Measurements from ENCODE around the gene GPR18.
"Not testable (repeated sequence)": the region's sequence is repeated elsewhere in the genome, so short reads cannot be mapped to it uniquely, and the experiment has no call there.

GPR18 gene

GRCh38 chr13:99246100-99246499 lies 12.1 kb downstream of the GPR18 start:
- DNase-seq (ENCODE audit: low spot score in 2 of 2) (no peak), ATAC-seq (no peak)
- H3K36me3 Mint-ChIP-seq = peaks cover 80% of the 10 kb centered on the region
- H3K9me3 Mint-ChIP-seq = peaks cover 2% of the 10 kb centered on the region
- peaks cover 30% of the 10 kb centered on the region for H3K4me1 Mint-ChIP-seq
- no peak overlapping the region for H3K27ac Mint-ChIP-seq
- H3K4me3 Mint-ChIP-seq = no peak overlapping the region

DNA sequence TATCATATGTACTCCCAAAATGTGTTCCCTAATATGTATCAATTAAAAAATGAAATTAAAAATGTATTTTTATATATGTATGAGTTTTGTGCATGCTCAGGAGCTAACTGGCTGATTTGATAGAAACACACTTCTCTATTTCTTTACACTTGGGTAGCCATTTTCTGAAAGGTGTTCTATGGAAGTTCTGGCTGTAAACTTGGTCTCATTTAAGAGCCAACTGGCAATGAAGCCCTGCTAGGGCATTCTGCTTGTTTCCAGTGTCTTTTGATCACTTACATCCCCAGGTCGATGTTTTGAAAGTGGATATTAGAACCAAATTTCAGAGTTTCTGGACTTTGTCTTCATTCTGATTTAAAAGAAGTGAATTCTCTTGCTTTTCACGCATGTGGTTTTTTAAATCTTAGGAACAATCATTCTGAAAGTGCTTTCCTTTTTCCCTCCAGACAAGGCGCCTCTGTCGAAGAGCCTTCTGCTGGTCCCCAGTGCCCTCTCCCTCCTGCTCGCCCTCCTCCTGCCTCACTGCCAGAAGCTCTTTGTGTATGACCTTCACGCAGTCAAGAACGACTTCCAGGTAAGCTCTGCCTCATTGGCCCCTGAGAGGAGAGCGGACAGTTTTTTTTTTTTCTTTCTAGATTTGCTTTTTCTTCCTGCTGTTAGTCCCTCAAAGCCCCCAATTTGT lies 20.1 kb downstream of the GPR18 start:
- no peaks in the 10 kb centered on the region for H3K9me3 Mint-ChIP-seq
- DNase-seq (ENCODE audit: low spot score in 2 of 2) (no peak), ATAC-seq (peak; percentile 76)
- H3K36me3 Mint-ChIP-seq = peaks cover 41% of the 10 kb centered on the region
- peaks cover 54% of the 10 kb centered on the region for H3K4me1 Mint-ChIP-seq
- H3K4me3 Mint-ChIP-seq = peak overlapping the region; percentile 65
- peak overlapping the region; percentile 78 for H3K27ac Mint-ChIP-seq

DNA sequence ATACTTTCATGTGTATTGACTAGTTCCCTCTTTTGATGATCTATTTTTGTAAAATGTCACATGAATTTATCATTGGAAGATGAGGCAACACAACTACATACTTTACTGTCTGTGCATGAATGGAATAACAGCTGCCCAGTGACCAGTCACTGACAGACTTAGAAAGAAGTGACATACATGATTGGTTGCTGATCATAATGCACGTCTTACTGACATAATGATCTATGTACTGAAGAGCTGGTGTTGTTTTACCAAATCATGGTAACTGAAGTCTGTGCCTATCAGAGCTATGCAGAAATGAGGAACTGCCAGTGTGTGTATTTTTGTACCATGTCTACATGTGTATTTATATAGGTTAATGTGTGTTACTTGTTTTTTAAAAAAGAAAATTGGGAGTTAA lies 26.5 kb downstream of the GPR18 start:
- peaks cover 24% of the 10 kb centered on the region for H3K36me3 Mint-ChIP-seq
- no peaks in the 10 kb centered on the region for H3K9me3 Mint-ChIP-seq
- H3K4me1 Mint-ChIP-seq = peaks cover 57% of the 10 kb centered on the region
- DNase-seq (ENCODE audit: low spot score in 2 of 2) (no peak), ATAC-seq (peak; percentile 17)
- H3K4me3 Mint-ChIP-seq = peak overlapping the region; percentile 73
- H3K27ac Mint-ChIP-seq = peak overlapping the region; percentile 67

DNA sequence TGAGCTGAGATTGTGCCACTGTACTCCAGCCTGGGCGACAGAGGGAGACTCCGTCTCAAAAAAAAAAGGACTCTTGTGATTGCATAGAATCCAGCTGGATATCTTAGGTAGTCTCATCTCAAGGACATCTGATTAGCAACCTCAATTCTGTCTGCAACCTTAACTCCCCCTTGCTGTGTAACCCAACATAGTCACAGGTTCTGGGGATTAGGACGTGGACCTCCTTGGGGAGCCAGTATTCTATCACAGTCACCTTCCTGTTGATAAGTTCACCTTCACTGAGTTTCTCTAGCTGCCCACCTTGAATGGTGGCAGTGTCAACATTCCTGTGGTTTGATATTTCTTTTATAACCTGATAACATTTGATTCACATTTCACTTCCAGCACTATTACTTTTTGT lies 27.2 kb downstream of the GPR18 start:
- no peaks in the 10 kb centered on the region for H3K9me3 Mint-ChIP-seq
- peak overlapping the region; percentile 73 for H3K4me3 Mint-ChIP-seq
- peaks cover 60% of the 10 kb centered on the region for H3K4me1 Mint-ChIP-seq
- peak overlapping the region; percentile 67 for H3K27ac Mint-ChIP-seq
- DNase-seq (ENCODE audit: low spot score in 2 of 2) (no peak), ATAC-seq (peak; percentile 1)
- peaks cover 24% of the 10 kb centered on the region for H3K36me3 Mint-ChIP-seq

DNA sequence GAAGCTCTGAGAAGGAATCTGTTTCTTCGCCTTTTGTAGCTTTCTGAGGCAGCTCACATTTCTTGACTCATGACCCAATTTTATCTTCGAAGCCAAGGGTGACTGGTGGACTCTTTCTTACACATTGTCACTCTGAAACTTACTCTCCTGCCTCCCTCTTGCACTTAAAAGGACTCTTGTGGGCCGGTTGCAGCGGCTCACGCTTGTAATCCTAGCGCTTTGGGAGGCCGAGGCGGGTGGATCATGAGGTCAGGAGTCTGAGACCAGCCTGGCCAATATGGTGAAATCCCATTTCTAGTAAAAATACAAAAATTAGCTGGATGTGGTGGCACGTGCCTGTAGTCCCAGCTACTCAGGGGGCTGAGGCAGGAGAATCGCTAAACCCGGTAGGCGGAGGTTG lies 27.6 kb downstream of the GPR18 start:
- Mint-ChIP-seq H3K36me3 (peaks cover 24% of the 10 kb centered on the region), H3K4me3 (peak overlapping the region; percentile 73), H3K4me1 (peaks cover 60% of the 10 kb centered on the region)
- ATAC-seq = peak; percentile 76
- H3K9me3 Mint-ChIP-seq; H3K27ac Mint-ChIP-seq; DNase-seq (ENCODE audit: low spot score in 2 of 2): not testable (repeated sequence)

DNA sequence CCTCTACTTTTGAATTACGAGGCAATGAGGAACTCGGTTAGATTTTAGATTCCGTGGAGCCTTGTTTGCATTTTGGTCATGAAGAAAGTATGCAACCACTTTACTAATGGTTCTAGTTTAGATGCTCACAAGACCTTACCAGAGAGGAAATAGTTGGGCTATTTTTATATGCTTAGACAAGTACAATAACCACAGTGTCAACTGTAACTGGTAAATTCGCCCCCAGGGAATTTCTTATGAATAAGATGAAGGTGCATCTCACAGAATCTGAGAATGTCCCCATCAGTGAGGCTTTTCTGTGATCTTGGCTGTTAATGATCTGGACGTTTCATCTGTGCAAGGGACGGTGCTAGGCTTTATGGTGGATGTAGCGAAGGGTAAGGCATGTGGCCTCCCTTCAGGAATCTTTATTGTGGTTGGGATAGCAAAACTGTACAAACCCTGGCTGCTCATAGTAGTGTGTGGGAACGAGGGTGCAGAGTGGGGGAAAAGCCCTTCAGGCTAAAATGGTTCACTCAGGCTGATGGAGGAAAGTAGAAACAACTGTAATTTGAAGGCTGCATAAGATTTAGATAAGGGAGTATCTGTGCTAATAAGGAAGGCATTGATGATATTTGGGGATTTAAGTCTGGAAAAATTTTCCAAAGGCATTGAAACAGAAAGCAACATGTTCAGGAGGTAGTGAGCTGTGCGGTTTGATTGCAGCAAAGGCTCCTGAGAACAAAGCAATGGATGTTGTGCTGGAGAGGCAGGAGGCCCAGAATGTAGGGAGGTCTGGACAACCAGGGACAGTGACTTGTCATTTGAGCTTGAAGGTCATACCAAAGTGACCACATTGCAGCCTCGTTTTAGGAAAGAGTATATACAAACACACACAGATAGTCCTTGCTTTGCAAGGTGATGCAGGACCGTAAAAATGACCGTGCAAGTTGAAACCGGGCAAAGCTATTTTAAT lies 29.2 kb downstream of the GPR18 start:
- peak overlapping the region; percentile 73 for H3K4me3 Mint-ChIP-seq
- H3K36me3 Mint-ChIP-seq = peaks cover 24% of the 10 kb centered on the region
- no peaks in the 10 kb centered on the region for H3K9me3 Mint-ChIP-seq
- DNase-seq (ENCODE audit: low spot score in 2 of 2) (no peak), ATAC-seq (peak; percentile 86)
- peak overlapping the region; percentile 59 for H3K27ac Mint-ChIP-seq
- peaks cover 61% of the 10 kb centered on the region for H3K4me1 Mint-ChIP-seq

- Mint-ChIP-seq H3K9me3 (peaks cover 5% of the 10 kb centered on the region), H3K4me1 (peaks cover 70% of the 10 kb centered on the region), H3K4me3 (peak overlapping the region; percentile 73), H3K27ac (peak overlapping the region; percentile 59), H3K36me3 (peaks cover 28% of the 10 kb centered on the region)
- no peak for DNase-seq (ENCODE audit: low spot score in 2 of 2)
- peak; percentile 56 for ATAC-seq
Measured at GRCh38 chr13:99227909-99228688, 30.1 kb downstream of the GPR18 start.

DNA sequence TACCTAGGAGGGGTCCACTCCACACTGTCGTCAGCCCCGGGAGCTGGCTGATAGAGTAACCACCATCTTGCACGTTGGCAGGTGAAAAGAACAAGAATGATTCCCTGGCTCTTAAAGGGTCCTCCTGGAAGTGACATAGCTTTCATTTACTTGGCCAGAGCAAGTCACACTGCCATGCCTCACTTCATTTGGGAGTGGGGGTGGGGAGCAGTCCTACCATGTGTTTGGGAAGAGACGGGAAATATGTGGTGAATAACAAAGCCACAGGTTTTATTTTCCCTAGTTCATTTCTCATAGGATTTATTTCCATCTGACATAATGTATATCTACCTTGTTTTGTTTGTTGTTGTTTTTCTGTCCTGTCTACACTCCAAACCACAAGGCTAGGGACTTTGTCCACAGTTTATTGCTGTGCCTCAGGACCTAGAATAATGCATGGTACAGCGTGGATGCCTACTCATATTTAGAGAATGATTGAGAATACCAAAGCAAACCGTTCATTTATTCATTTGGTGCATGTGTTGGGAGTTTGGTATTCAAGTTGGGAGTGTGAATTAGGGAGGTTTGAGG lies 30.8 kb downstream of the GPR18 start:
- peak overlapping the region; percentile 12 for H3K27ac Mint-ChIP-seq
- DNase-seq (ENCODE audit: low spot score in 2 of 2) (no peak), ATAC-seq (peak; percentile 8)
- peaks cover 6% of the 10 kb centered on the region for H3K9me3 Mint-ChIP-seq
- peaks cover 29% of the 10 kb centered on the region for H3K36me3 Mint-ChIP-seq
- peaks cover 74% of the 10 kb centered on the region for H3K4me1 Mint-ChIP-seq
- H3K4me3 Mint-ChIP-seq = peak overlapping the region; percentile 73

DNA sequence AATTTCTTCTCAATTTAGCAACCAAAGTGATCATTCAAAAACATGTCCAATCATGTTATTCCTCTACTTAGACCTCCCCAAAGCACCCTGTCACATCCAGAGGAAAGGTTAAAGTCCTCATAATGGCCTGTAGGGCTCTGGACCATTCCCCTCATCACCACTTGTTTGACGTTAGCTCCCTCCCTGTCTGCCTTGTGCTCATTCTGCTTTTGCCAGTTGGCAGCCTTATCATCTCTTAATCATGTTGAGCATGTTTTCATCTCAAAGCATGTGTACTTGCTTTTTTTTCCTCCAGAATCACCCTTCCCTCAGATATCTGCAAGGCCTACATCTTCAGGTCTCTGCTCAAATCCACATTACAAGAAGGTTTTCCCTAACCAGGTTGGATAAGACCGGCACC lies 31.7 kb downstream of the GPR18 start:
- no peak overlapping the region for H3K27ac Mint-ChIP-seq
- ATAC-seq (no peak), DNase-seq (ENCODE audit: low spot score in 2 of 2) (no peak)
- H3K36me3 Mint-ChIP-seq = peaks cover 23% of the 10 kb centered on the region
- peaks cover 6% of the 10 kb centered on the region for H3K9me3 Mint-ChIP-seq
- peaks cover 78% of the 10 kb centered on the region for H3K4me1 Mint-ChIP-seq
- peak overlapping the region; percentile 3 for H3K4me3 Mint-ChIP-seq

DNA sequence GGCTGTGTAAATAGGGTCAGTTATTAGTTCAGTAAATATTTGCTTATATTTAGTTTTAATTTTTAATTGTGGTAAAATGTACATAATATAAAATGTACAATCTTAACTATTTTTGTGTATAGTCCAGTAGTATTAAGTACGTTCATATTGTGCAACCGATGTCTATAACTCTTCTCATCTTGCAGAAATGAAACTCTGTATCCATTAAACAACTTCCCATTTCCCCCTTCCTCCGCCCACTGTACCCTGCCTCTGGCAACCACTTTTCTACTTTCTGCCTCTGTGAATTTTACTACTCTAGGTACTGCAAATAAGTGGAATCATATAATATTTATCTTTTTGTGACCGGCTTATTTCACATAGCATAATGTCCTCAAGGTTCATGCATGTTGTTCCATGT lies 33.1 kb downstream of the GPR18 start:
- no peak for ATAC-seq
- Mint-ChIP-seq H3K27ac (peak overlapping the region; percentile 11), H3K36me3 (peaks cover 20% of the 10 kb centered on the region), H3K4me3 (no peak overlapping the region), H3K4me1 (peaks cover 87% of the 10 kb centered on the region), H3K9me3 (peaks cover 6% of the 10 kb centered on the region)
- no peak for DNase-seq (ENCODE audit: low spot score in 2 of 2)

- Mint-ChIP-seq H3K36me3 (peaks cover 20% of the 10 kb centered on the region), H3K4me1 (peaks cover 86% of the 10 kb centered on the region), H3K27ac (peak overlapping the region; percentile 77), H3K9me3 (peaks cover 6% of the 10 kb centered on the region), H3K4me3 (peak overlapping the region; percentile 39)
- DNase-seq (ENCODE audit: low spot score in 2 of 2) (peak in 1 of 2 donors; percentile 50), ATAC-seq (no peak)
Measured at GRCh38 chr13:99224021-99224420, 34.2 kb downstream of the GPR18 start.

DNA sequence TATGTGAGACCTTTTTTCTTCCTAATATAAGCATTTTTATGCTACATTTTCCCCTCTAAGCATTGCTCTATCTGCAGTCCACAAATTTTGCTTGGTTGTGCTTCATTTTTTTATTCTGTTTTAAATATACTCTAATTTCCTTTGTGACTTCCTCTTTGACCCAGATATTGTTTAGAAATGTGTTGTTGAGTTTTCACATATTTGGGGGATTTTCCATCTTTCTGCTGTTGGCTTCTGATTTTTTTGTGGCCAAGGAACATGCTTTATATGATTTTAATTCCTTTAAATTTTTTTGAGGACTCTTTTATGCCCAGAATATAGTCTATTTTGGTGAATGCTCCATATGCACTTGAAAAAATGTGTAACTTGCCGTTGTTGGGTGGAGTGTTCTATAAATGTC lies 34.6 kb downstream of the GPR18 start:
- Mint-ChIP-seq H3K36me3 (peaks cover 19% of the 10 kb centered on the region), H3K4me3 (peak overlapping the region; percentile 39)

GRCh38 chr13:99221567-99222239 lies 36.5 kb downstream of the GPR18 start:
- peak overlapping the region; percentile 53 for H3K4me3 Mint-ChIP-seq
- H3K9me3 Mint-ChIP-seq = peaks cover 6% of the 10 kb centered on the region
- ATAC-seq (peak; percentile 69), DNase-seq (ENCODE audit: low spot score in 2 of 2) (peak in 1 of 2 donors; percentile 49)
- peaks cover 93% of the 10 kb centered on the region for H3K4me1 Mint-ChIP-seq
- peaks cover 17% of the 10 kb centered on the region for H3K36me3 Mint-ChIP-seq
- H3K27ac Mint-ChIP-seq = peak overlapping the region; percentile 56

More for the DNA sequence above, 34.6 kb downstream of the GPR18 start:
- no peak for DNase-seq (ENCODE audit: low spot score in 2 of 2)
- Mint-ChIP-seq H3K27ac (peak overlapping the region; percentile 77), H3K9me3 (peaks cover 6% of the 10 kb centered on the region), H3K4me1 (peaks cover 86% of the 10 kb centered on the region)
- no peak for ATAC-seq

DNA sequence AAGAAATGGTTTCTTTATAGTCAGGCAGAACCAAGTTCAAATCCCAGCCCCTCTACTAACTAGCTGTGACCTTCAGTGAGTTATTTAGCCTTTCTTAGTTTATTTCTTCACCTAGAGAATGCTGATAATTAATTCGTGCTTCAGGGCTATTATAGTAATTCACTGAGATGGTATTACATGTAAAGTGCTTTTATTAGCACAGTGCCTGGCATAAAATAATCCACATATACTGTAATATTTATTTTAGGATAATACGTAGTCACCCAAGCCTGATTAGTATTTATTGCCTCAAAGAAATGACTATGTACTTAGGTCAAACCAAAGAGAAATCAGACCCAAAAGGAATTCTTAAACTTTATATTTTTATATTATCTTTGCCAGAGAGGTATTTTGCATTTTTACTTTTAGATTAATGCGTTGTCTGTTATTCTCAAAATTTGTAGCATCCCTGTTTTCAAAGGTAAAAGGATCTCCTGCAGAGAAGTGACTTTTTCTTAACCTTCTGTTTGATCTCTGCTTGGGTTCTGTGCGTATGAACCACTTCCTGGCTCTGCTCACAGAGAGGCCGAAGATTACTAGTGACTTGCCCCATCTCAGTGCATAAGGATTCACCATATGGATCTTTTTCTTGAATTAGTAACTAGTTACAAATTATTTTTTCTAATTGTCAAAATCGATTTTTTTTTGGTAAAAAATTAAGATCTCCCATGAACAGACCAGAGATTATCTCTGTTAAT lies 37.8 kb downstream of the GPR18 start:
- Mint-ChIP-seq H3K36me3 (peaks cover 21% of the 10 kb centered on the region), H3K4me1 (peaks cover 87% of the 10 kb centered on the region), H3K9me3 (peaks cover 6% of the 10 kb centered on the region), H3K27ac (no peak overlapping the region), H3K4me3 (peak overlapping the region; percentile 53)
- ATAC-seq (peak; percentile 43), DNase-seq (ENCODE audit: low spot score in 2 of 2) (no peak)

Data from stimulated activated effector memory CD8-positive, alpha-beta T cell treated with anti-CD3 and anti-CD28 coated beads, Interleukin-12 subunit alpha, Interleukin-12 subunit beta, amount 100 ng/mL, for 72 hours (primary cell).